Measurements from ENCODE around the gene TMEM232. TPM values are rescaled to one million over a fixed set of nuclear protein-coding genes. Genes with fewer than 3 reads are reported as not detected.

TMEM232 gene
- total RNA-seq, 4 donors from 2014 or later = 3.8 to 13.1 (median 4.1) TPM; not detected in 1

GRCh38 chr5:110441035-110441434, 285.4 kb downstream of the TMEM232 start:
- Histone ChIP-seq H3K9me3 (no peaks in the 10 kb centered on the region), H3K4me3 (no peak overlapping the region), H3K36me3 (no peaks in the 10 kb centered on the region), H3K27me3 (no peaks in the 10 kb centered on the region), H3K27ac (no peak overlapping the region), H3K4me1 (no peaks in the 10 kb centered on the region)
- intact Hi-C loops (cut with DNase I; ENCODE audit: low total_unique reads) = no loop called here
- in situ Hi-C loops (cut with MboI; ENCODE audit: low pct_ligation_motif_present in 1 of 4, low pct_unique_long_range_greater_than_20kb in 1 of 4, low sequenced_read_pairs in 3 of 4) = no loop called here
- 36% methylated on average over 2 of the region's 2 CpGs; no CpG with 5 or more reads in 1 of the 2 donors for WGBS, 2 donors (ENCODE audit: low coverage in 1 of 2)
- no peak for DNase-seq
- no peak for TF ChIP-seq POLR2A (IDR thresholded peaks at IDR 0.05)
- TF ChIP-seq EP300 (IDR thresholded peaks at IDR 0.05; ENCODE audit: low read depth) = no peak
- no peak for TF ChIP-seq POLR2AphosphoS5 (IDR thresholded peaks at IDR 0.05)
- TF ChIP-seq CTCF (IDR thresholded peaks at IDR 0.05) = no peak

DNA sequence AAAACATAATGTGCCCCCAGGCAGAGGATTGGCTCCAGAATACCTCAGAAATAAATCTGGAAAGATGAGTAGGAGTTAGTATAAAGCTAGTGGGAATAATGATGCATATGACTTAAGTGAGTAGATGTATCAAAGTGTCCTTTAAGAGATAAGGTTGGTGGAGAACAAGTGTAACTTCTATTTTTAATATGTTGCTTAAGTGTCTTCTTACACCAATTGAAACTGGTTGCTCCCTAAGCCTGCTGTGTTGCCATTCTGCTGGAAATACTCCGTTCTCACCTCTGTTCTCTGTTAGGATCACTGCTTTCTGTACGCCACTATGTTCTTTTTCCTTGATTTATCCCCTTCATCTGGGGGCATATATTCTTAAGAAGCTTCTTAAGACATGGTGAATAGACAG, 286.4 kb downstream of the TMEM232 start:
- no peaks in the 10 kb centered on the region for H3K36me3 ChIP-seq
- H3K4me3 ChIP-seq = no peak overlapping the region
- no peak for TF ChIP-seq EP300 (IDR thresholded peaks at IDR 0.05; ENCODE audit: low read depth)
- no peak for TF ChIP-seq POLR2A (IDR thresholded peaks at IDR 0.05)
- TF ChIP-seq POLR2AphosphoS5 (IDR thresholded peaks at IDR 0.05) = no peak
- TF ChIP-seq CTCF (IDR thresholded peaks at IDR 0.05) = no peak
- no peaks in the 10 kb centered on the region for H3K4me1 ChIP-seq
- no peak overlapping the region for H3K27ac ChIP-seq
- in situ Hi-C loops (cut with MboI; ENCODE audit: low pct_ligation_motif_present in 1 of 4, low pct_unique_long_range_greater_than_20kb in 1 of 4, low sequenced_read_pairs in 3 of 4) (no loop called here), intact Hi-C loops (cut with DNase I; ENCODE audit: low total_unique reads) (no loop called here)
- H3K27me3 ChIP-seq = no peaks in the 10 kb centered on the region
- 78 to 86% methylated on average over 2 of the region's 2 CpGs for WGBS, 2 donors (ENCODE audit: low coverage in 1 of 2)
- no peak for DNase-seq
- H3K9me3 ChIP-seq = no peaks in the 10 kb centered on the region

- Histone ChIP-seq H3K4me3 (no peak overlapping the region), H3K36me3 (no peaks in the 10 kb centered on the region), H3K27ac (no peak overlapping the region), H3K4me1 (no peaks in the 10 kb centered on the region), H3K27me3 (no peaks in the 10 kb centered on the region), H3K9me3 (no peaks in the 10 kb centered on the region)
- intact Hi-C loops (cut with DNase I; ENCODE audit: low total_unique reads) (no loop called here), in situ Hi-C loops (cut with MboI; ENCODE audit: low pct_ligation_motif_present in 1 of 4, low pct_unique_long_range_greater_than_20kb in 1 of 4, low sequenced_read_pairs in 3 of 4) (no loop called here)
- 58% methylated on average over 2 to 3 of the region's 3 CpGs for WGBS, 2 donors (ENCODE audit: low coverage in 1 of 2)
- no peak for DNase-seq
- no peak for TF ChIP-seq EP300 (IDR thresholded peaks at IDR 0.05; ENCODE audit: low read depth)
- TF ChIP-seq POLR2A (IDR thresholded peaks at IDR 0.05) = no peak
- no peak for TF ChIP-seq CTCF (IDR thresholded peaks at IDR 0.05)
- no peak for TF ChIP-seq POLR2AphosphoS5 (IDR thresholded peaks at IDR 0.05)
These were observed 287.2 kb downstream of the TMEM232 start for GRCh38 chr5:110439296-110439695.

DNA sequence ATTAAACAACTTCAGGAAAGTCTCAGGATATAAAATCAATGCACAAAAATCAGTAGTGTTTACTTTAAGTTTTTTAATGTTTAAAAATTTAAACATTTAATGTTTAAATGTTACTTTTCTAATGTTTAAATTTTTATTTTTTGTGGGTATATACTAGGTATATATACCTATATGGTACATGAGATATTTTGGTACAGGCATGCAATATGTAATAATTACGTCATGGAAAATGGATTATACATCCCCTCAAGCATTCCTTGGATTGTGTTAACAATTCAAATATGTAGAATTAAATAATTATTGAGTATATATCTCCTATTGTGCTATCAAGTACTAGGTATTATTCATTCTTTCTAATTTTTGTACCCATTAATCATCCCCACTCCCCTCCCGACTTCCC, 291.3 kb downstream of the TMEM232 start:
- 43 to 63% methylated on average over 2 of the region's 2 CpGs for WGBS, 2 donors (ENCODE audit: low coverage in 1 of 2)
- intact Hi-C loops (cut with DNase I; ENCODE audit: low total_unique reads) = no loop called here
- no peak for DNase-seq
- Histone ChIP-seq H3K4me3 (no peak overlapping the region), H3K4me1 (no peaks in the 10 kb centered on the region), H3K27me3 (no peaks in the 10 kb centered on the region), H3K36me3 (no peaks in the 10 kb centered on the region), H3K9me3 (no peaks in the 10 kb centered on the region), H3K27ac (no peak overlapping the region)
- in situ Hi-C loops (cut with MboI; ENCODE audit: low pct_ligation_motif_present in 1 of 4, low pct_unique_long_range_greater_than_20kb in 1 of 4, low sequenced_read_pairs in 3 of 4) = no loop called here
- TF ChIP-seq CTCF (IDR thresholded peaks at IDR 0.05) (no peak), POLR2AphosphoS5 (IDR thresholded peaks at IDR 0.05) (no peak), POLR2A (IDR thresholded peaks at IDR 0.05) (no peak), EP300 (IDR thresholded peaks at IDR 0.05; ENCODE audit: low read depth) (no peak)

Measured in transverse colon (tissue), 4 donors.